Measurements from ENCODE around the gene IFNL3. TPM values are rescaled to one million over a fixed set of nuclear protein-coding genes. Genes with fewer than 3 reads are reported as not detected.

The IFNL3 gene
- total and polyA plus RNA-seq, 9 of the 15 experiments (the other 6 are each of a cell fraction or from before 2014, with no cell fraction given): not detected

DNA sequence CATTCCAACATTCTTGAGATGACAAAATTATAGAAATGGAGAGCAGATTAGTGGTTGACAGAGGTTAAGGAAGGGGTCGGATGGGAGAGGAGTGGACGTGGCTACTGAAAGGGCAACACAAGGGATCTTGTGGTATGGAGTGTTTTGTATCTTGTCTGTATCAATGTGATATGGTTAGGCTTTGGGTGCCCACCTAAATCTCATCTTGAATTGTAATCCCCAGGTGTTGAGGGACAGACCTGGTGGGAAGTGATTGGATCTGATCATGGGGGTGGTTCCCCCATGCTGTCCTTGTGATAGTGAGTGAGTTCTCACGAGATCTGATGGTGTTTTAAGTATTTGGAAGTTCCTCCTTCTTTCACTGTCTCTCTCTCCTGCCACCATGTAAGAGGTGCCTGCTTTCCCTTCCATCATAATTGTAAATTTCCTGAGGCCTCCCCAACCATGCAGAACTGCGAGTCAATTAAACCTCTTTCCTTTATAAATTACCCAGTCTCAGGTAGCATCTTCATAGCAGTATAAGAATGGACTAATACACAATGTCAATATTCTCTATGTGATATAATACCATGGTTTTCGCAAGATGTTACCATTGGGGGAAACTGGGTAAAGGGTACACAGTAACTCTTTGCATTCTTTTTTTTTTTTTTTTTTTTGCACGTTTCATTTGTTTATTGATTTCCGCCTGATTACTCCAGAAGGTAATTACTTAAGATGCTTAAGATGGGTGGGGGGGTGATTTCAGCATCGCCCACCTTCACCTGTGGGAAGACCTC lies 8.8 kb upstream of the IFNL3 start:
- FAIRE-seq (no peak), DNase-seq (ENCODE audit: extremely low read depth in 1 of 4, low spot score in 3 of 4) (peak in 1 of 4 experiments; percentile 46), ATAC-seq (no peak)
- no peak overlapping the region for H3K4me3 ChIP-seq
- in situ Hi-C loops (cut with MboI) (no loop called here), intact Hi-C loops (cut with micrococcal nuclease) (loop anchor here (10.0 kb wide), 1 partner anchor 51 kb away; no protein-coding TSS in a partner anchor)
- 0 out of 2 replicates have a peak, but pooled peaks have one; percentile 26 for TF ChIP-seq ZKSCAN8 (CRISPR knock-in tag; IDR thresholded peaks at IDR 0.05)
- TF ChIP-seq NR4A1 (CRISPR knock-in tag; IDR thresholded peaks at IDR 0.05): no peak
- no peak for TF ChIP-seq NR4A1 (tag; IDR thresholded peaks at IDR 0.05)
- TF ChIP-seq NFIC (IDR thresholded peaks at IDR 0.05): 0 out of 2 replicates have a peak, but pooled peaks have one; percentile 17
- peak; percentile 9 for TF ChIP-seq ZFP36 (IDR thresholded peaks at IDR 0.05; ENCODE audit: low read depth, low read length, partially characterized antibody)
- peak; percentile 78 for TF ChIP-seq CHD2 (IDR thresholded peaks at IDR 0.05; ENCODE audit: low read depth, low read length)
- TF ChIP-seq HNRNPUL1 (IDR thresholded peaks at IDR 0.05; ENCODE audit: low read length): no peak
- no peak for TF ChIP-seq HCFC1 (IDR thresholded peaks at IDR 0.05; ENCODE audit: low read depth, low read length)
- TF ChIP-seq, protein P1, sequence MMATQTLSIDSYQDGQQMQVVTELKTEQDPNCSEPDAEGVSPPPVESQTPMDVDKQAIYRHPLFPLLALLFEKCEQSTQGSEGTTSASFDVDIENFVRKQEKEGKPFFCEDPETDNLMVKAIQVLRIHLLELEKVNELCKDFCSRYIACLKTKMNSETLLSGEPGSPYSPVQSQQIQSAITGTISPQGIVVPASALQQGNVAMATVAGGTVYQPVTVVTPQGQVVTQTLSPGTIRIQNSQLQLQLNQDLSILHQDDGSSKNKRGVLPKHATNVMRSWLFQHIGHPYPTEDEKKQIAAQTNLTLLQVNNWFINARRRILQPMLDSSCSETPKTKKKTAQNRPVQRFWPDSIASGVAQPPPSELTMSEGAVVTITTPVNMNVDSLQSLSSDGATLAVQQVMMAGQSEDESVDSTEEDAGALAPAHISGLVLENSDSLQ (IDR thresholded peaks at IDR 0.05): no peak
- TF ChIP-seq CBFA2T2 (conservative IDR thresholded peaks at IDR 0.05): peak; percentile 57
- TF ChIP-seq TAL1 (IDR thresholded peaks at IDR 0.05): peak; percentile 59; the same call in 1 of the 2 replicates
- TF ChIP-seq JUN (IDR thresholded peaks at IDR 0.05; ENCODE audit: borderline replicate concordance, low read depth, low read length): no peak
- no peak for TF ChIP-seq JUN (CRISPR knock-in tag; IDR thresholded peaks at IDR 0.05; ENCODE audit: borderline replicate concordance)
- TF ChIP-seq NR1H2 (CRISPR knock-in tag; IDR thresholded peaks at IDR 0.05): no peak
- TF ChIP-seq, protein P2, sequence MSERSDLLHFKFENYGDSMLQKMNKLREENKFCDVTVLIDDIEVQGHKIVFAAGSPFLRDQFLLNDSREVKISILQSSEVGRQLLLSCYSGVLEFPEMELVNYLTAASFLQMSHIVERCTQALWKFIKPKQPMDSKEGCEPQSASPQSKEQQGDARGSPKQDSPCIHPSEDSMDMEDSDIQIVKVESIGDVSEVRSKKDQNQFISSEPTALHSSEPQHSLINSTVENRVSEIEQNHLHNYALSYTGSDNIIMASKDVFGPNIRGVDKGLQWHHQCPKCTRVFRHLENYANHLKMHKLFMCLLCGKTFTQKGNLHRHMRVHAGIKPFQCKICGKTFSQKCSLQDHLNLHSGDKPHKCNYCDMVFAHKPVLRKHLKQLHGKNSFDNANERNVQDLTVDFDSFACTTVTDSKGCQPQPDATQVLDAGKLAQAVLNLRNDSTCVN (CRISPR knock-in tag; IDR thresholded peaks at IDR 0.05): no peak
- TF ChIP-seq MAFK (IDR thresholded peaks at IDR 0.05; ENCODE audit: low read length): no peak
- peak; percentile 79 for TF ChIP-seq CBFA2T3 (IDR thresholded peaks at IDR 0.05)
- TF ChIP-seq TEAD4 (IDR thresholded peaks at IDR 0.05; ENCODE audit: low read length): peak; percentile 55; the same call in 1 of the 2 replicates
- no peak for TF ChIP-seq TEAD4 (CRISPR knock-in tag; IDR thresholded peaks at IDR 0.05; ENCODE audit: borderline replicate concordance)
- TF ChIP-seq STAG1 (CRISPR knock-in tag; IDR thresholded peaks at IDR 0.05; ENCODE audit: borderline replicate concordance): no peak
- peak; percentile 41; the same call in 1 of the 2 replicates for TF ChIP-seq TCF3 (CRISPR knock-in tag; IDR thresholded peaks at IDR 0.05)
- peak; percentile 35; the same call in 1 of the 2 replicates for TF ChIP-seq ARID1B (IDR thresholded peaks at IDR 0.05)
- no peaks in the 10 kb centered on the region for H3K27me3 ChIP-seq (ENCODE audit: control insufficient read depth in 2 of 2, insufficient read depth in 2 of 2, low read length in 2 of 2)
- ChIA-PET CTCF (ENCODE audit: low intra/inter-chr PET ratio) (no interaction called here), POLR2A (interaction anchor here (0.7 kb wide), 1 partner anchor 49 kb away, joined by 3 read pairs; no protein-coding TSS in a partner anchor)
- no peaks in the 10 kb centered on the region for H3K36me3 ChIP-seq (ENCODE audit: control insufficient read depth, insufficient read depth, low read length)
- no peak overlapping the region for H3K4me2 ChIP-seq (ENCODE audit: insufficient read depth, low read length)
- H3K9ac ChIP-seq (ENCODE audit: insufficient read depth in 1 of 2, low read depth in 2 of 2, low read length in 2 of 2): peak overlapping the region in 1 of 2 experiments; percentile 66; a peak in 1 of 4 replicates
- 0 out of 3 replicates have a peak overlapping the region, but pooled peaks have one; percentile 11 for H3K27ac ChIP-seq (ENCODE audit: extremely low read depth, low read depth, low read length)
- H4K20me1 ChIP-seq (replicated peaks; ENCODE audit: control insufficient read depth, insufficient read depth, low read length): no peaks in the 10 kb centered on the region
- H3K9me3 ChIP-seq (replicated peaks; ENCODE audit: control insufficient read depth, insufficient read depth, low read depth, low read length): no peaks in the 10 kb centered on the region
- WGBS (ENCODE audit: insufficient coverage, low coverage, missing lambda C conversion rate): 51% methylated on average over 7 of the region's 8 CpGs
- peaks cover 48 to 51% of the 10 kb centered on the region in 2 experiments for H3K4me1 ChIP-seq (replicated peaks in 1 of 2; ENCODE audit: control insufficient read depth in 2 of 2, insufficient read depth in 2 of 2, low read length in 2 of 2)
- no peaks in the 10 kb centered on the region for H3K9me1 ChIP-seq (ENCODE audit: control insufficient read depth, insufficient read depth, low read length)
- peak overlapping the region; percentile 97; the same call in 1 of the 2 replicates for H2AFZ ChIP-seq (ENCODE audit: low read depth, low read length)
- no peaks in the 10 kb centered on the region for H3K79me2 ChIP-seq (ENCODE audit: control insufficient read depth, insufficient read depth, low read length)
- BruUV-seq (replicated peaks): no TSS peak
